Measurements from ENCODE around the gene ELOVL7. TPM values are rescaled to one million over a fixed set of nuclear protein-coding genes. Genes with fewer than 3 reads are reported as not detected.
"Not testable (repeated sequence)": the region's sequence is repeated elsewhere in the genome, so short reads cannot be mapped to it uniquely, and the experiment has no call there.

ELOVL7 gene
- polyA plus RNA-seq, 1 donor: 20.3 TPM

GRCh38 chr5:60795424-60795950 is 48.6 kb downstream of the ELOVL7 start:
- DNase-seq: not testable (repeated sequence)

- no peak for DNase-seq
Measured at GRCh38 chr5:60794691-60795090, 49.4 kb downstream of the ELOVL7 start.

- DNase-seq: no peak
Measured at GRCh38 chr5:60792438-60792837, 51.6 kb downstream of the ELOVL7 start.

GRCh38 chr5:60789551-60789950 is 54.5 kb downstream of the ELOVL7 start:
- no peak for DNase-seq

GRCh38 chr5:60788863-60789513 is 55.1 kb downstream of the ELOVL7 start:
- DNase-seq: no peak

- DNase-seq: no peak
Measured at GRCh38 chr5:60779466-60779865, 64.6 kb downstream of the ELOVL7 start.

GRCh38 chr5:60776343-60776742 is 67.7 kb downstream of the ELOVL7 start:
- no peak for DNase-seq

GRCh38 chr5:60765019-60765709 is 78.9 kb downstream of the ELOVL7 start:
- no peak for DNase-seq

GRCh38 chr5:60763061-60763460 is 81.0 kb downstream of the ELOVL7 start:
- no peak for DNase-seq

- no peak for DNase-seq
Measured at GRCh38 chr5:60754495-60754894, 89.6 kb downstream of the ELOVL7 start.

- no peak for DNase-seq
Measured at GRCh38 chr5:60744682-60745081, 99.4 kb downstream of the ELOVL7 start.

- no peak for DNase-seq
Measured at GRCh38 chr5:60743511-60744314, 100.4 kb downstream of the ELOVL7 start.

GRCh38 chr5:60740322-60740721 is 103.7 kb downstream of the ELOVL7 start:
- no peak for DNase-seq

- no peak for DNase-seq
Measured at GRCh38 chr5:60738933-60739332, 105.1 kb downstream of the ELOVL7 start.

- DNase-seq: no peak
Measured at GRCh38 chr5:60738461-60738860, 105.6 kb downstream of the ELOVL7 start.

GRCh38 chr5:60730858-60731257 is 113.2 kb downstream of the ELOVL7 start:
- DNase-seq: not testable (repeated sequence)

- DNase-seq: no peak
Measured at GRCh38 chr5:60727033-60727679, 116.9 kb downstream of the ELOVL7 start.

- no peak for DNase-seq
Measured at GRCh38 chr5:60724126-60724525, 119.9 kb downstream of the ELOVL7 start.

- DNase-seq: no peak
Measured at GRCh38 chr5:60722416-60722815, 121.7 kb downstream of the ELOVL7 start.

- DNase-seq: no peak
Measured at GRCh38 chr5:60719329-60719728, 124.7 kb downstream of the ELOVL7 start.

- no peak for DNase-seq
Measured at GRCh38 chr5:60718166-60718892, 125.7 kb downstream of the ELOVL7 start.
